ENCODE data around the gene GRB14. TPM values are rescaled to one million over a fixed set of nuclear protein-coding genes. Genes with fewer than 3 reads are reported as not detected.
"Not testable (repeated sequence)": the region's sequence is repeated elsewhere in the genome, so short reads cannot be mapped to it uniquely, and the experiment has no call there.

The GRB14 gene
- total and polyA plus RNA-seq, 2 donors (not counting 1 experiment from before 2014, with no cell fraction given), result 0.33 to 0.34 TPM

DNA sequence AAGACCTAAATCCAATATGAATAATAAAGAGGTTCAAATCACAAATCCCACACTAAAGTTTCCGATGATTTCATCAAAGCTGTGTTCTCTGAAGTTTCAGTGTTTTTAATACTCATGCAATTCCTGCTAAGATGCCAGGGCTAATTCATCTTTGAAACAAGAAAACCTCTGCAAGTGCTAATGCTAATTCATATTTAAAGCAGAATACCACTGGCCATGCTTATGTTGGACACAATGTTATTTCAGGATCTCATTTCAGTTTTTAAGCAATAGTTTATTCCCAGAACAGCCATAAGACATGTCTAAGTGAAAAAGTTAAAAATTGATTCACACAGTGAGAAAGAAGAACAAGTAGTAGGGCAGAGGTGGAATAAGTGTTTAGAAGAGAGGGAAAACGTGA, 62.8 kb downstream of the GRB14 start:
- Histone ChIP-seq H3K27me3 (ENCODE audit: control insufficient read depth, insufficient read depth, low read length) (no peaks in the 10 kb centered on the region), H3K9me3 (ENCODE audit: control insufficient read depth, insufficient read depth, low read depth, low read length) (no peaks in the 10 kb centered on the region), H4K20me1 (ENCODE audit: control insufficient read depth, extremely low read depth, insufficient read depth, low read length) (no peaks in the 10 kb centered on the region), H3K27ac (ENCODE audit: insufficient read depth, low read length) (no peak overlapping the region), H3K9ac (ENCODE audit: insufficient read depth, low read length) (no peak overlapping the region), H3K4me2 (ENCODE audit: extremely low read depth, insufficient read depth, low read length) (no peak overlapping the region), H3K79me2 (ENCODE audit: control insufficient read depth, insufficient read depth, low read length) (no peaks in the 10 kb centered on the region), H3K4me1 (ENCODE audit: control insufficient read depth, extremely low read depth, insufficient read depth, low read length) (no peaks in the 10 kb centered on the region), H2AFZ (ENCODE audit: low read length) (no peak overlapping the region), H3K4me3 (replicated peaks in 1 of 4; ENCODE audit: control extremely low read depth in 1 of 4, insufficient read depth in 1 of 4, low read depth in 3 of 4, low read length in 4 of 4) (no peak overlapping the region), H3K36me3 (ENCODE audit: control insufficient read depth, insufficient read depth, low read length) (no peaks in the 10 kb centered on the region)
- no peak for DNase-seq (ENCODE audit: low read depth in 2 of 2)
- TF ChIP-seq, protein P1, sequence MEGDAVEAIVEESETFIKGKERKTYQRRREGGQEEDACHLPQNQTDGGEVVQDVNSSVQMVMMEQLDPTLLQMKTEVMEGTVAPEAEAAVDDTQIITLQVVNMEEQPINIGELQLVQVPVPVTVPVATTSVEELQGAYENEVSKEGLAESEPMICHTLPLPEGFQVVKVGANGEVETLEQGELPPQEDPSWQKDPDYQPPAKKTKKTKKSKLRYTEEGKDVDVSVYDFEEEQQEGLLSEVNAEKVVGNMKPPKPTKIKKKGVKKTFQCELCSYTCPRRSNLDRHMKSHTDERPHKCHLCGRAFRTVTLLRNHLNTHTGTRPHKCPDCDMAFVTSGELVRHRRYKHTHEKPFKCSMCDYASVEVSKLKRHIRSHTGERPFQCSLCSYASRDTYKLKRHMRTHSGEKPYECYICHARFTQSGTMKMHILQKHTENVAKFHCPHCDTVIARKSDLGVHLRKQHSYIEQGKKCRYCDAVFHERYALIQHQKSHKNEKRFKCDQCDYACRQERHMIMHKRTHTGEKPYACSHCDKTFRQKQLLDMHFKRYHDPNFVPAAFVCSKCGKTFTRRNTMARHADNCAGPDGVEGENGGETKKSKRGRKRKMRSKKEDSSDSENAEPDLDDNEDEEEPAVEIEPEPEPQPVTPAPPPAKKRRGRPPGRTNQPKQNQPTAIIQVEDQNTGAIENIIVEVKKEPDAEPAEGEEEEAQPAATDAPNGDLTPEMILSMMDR (conservative IDR thresholded peaks at IDR 0.05 in 1 of 2, IDR thresholded peaks at IDR 0.05 in 1 of 2; ENCODE audit: low read depth in 1 of 2, low read length in 2 of 2), result no peak
- TF ChIP-seq EZH2 (IDR thresholded peaks at IDR 0.05; ENCODE audit: low read length, missing control alignments), result no peak

DNA sequence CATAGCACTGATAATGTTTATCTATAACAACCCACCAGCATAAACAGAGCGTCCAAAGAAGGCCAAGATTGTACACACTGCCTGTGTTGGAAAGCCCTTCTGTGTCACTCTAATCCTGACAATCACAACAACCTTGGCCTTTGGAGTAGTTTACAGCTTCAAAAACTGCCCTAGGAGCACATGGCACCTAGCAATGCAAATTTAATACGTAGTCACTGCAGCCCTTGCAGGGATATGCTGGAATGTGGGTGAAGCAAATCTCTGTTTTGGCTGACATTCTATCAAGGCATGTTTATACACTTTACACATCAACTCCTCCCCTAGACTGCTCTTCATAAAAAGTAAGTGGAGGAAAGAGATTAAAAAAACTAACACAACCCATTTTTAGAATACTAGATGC, 66.8 kb downstream of the GRB14 start:
- H3K4me3 ChIP-seq (replicated peaks in 1 of 4; ENCODE audit: control extremely low read depth in 1 of 4, insufficient read depth in 1 of 4, low read depth in 3 of 4, low read length in 4 of 4), result no peak overlapping the region
- no peak overlapping the region for H3K4me2 ChIP-seq (ENCODE audit: extremely low read depth, insufficient read depth, low read length)
- H3K9me3 ChIP-seq (ENCODE audit: control insufficient read depth, insufficient read depth, low read depth, low read length), result no peaks in the 10 kb centered on the region
- peak overlapping the region; percentile 25 for H2AFZ ChIP-seq (ENCODE audit: low read length)
- TF ChIP-seq, protein P1 (conservative IDR thresholded peaks at IDR 0.05 in 1 of 2, IDR thresholded peaks at IDR 0.05 in 1 of 2; ENCODE audit: low read depth in 1 of 2, low read length in 2 of 2), result no peak
- TF ChIP-seq EZH2 (IDR thresholded peaks at IDR 0.05; ENCODE audit: low read length, missing control alignments), result no peak
- no peaks in the 10 kb centered on the region for H3K27me3 ChIP-seq (ENCODE audit: control insufficient read depth, insufficient read depth, low read length)
- H3K27ac ChIP-seq (ENCODE audit: insufficient read depth, low read length), result no peak overlapping the region
- H3K9ac ChIP-seq (ENCODE audit: insufficient read depth, low read length), result no peak overlapping the region
- H3K79me2 ChIP-seq (ENCODE audit: control insufficient read depth, insufficient read depth, low read length), result no peaks in the 10 kb centered on the region
- H4K20me1 ChIP-seq (ENCODE audit: control insufficient read depth, extremely low read depth, insufficient read depth, low read length), result no peaks in the 10 kb centered on the region
- peak in 1 of 2 donors; percentile 23 for DNase-seq (ENCODE audit: low read depth in 2 of 2)
- H3K4me1 ChIP-seq (ENCODE audit: control insufficient read depth, extremely low read depth, insufficient read depth, low read length), result no peaks in the 10 kb centered on the region
- no peaks in the 10 kb centered on the region for H3K36me3 ChIP-seq (ENCODE audit: control insufficient read depth, insufficient read depth, low read length)

DNA sequence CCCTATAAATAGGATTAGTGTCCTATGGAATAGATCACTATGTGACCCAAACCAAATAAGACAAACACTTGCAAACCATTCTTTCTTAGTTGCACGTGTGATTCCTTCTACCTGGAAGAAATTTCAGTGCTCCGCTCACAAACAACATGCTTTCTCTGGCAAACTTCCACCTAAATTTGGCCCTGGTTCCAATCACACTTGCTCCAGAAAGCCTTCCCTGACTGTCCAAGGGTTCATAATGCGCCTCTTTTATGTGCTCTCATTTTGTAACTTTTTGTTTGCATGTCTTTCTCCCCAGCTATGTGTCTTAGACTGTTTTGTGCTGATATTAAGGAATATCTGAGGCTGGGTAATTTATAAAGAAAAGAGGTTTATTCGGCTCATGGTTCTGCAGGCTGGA, 69.8 kb downstream of the GRB14 start:
- H4K20me1 ChIP-seq (ENCODE audit: control insufficient read depth, extremely low read depth, insufficient read depth, low read length), result no peaks in the 10 kb centered on the region
- H3K4me1 ChIP-seq (ENCODE audit: control insufficient read depth, extremely low read depth, insufficient read depth, low read length), result no peaks in the 10 kb centered on the region
- no peak for DNase-seq (ENCODE audit: low read depth in 2 of 2)
- H3K36me3 ChIP-seq (ENCODE audit: control insufficient read depth, insufficient read depth, low read length), result no peaks in the 10 kb centered on the region
- no peak overlapping the region for H3K9ac ChIP-seq (ENCODE audit: insufficient read depth, low read length)
- TF ChIP-seq, protein P1 (conservative IDR thresholded peaks at IDR 0.05 in 1 of 2, IDR thresholded peaks at IDR 0.05 in 1 of 2; ENCODE audit: low read depth in 1 of 2, low read length in 2 of 2), result no peak
- TF ChIP-seq EZH2 (IDR thresholded peaks at IDR 0.05; ENCODE audit: low read length, missing control alignments), result no peak
- no peak overlapping the region for H3K4me3 ChIP-seq (replicated peaks in 1 of 4; ENCODE audit: control extremely low read depth in 1 of 4, insufficient read depth in 1 of 4, low read depth in 3 of 4, low read length in 4 of 4)
- H2AFZ ChIP-seq (ENCODE audit: low read length), result no peak overlapping the region
- H3K4me2 ChIP-seq (ENCODE audit: extremely low read depth, insufficient read depth, low read length), result no peak overlapping the region
- no peaks in the 10 kb centered on the region for H3K79me2 ChIP-seq (ENCODE audit: control insufficient read depth, insufficient read depth, low read length)
- no peak overlapping the region for H3K27ac ChIP-seq (ENCODE audit: insufficient read depth, low read length)
- H3K27me3 ChIP-seq (ENCODE audit: control insufficient read depth, insufficient read depth, low read length), result no peaks in the 10 kb centered on the region
- no peaks in the 10 kb centered on the region for H3K9me3 ChIP-seq (ENCODE audit: control insufficient read depth, insufficient read depth, low read depth, low read length)

DNA sequence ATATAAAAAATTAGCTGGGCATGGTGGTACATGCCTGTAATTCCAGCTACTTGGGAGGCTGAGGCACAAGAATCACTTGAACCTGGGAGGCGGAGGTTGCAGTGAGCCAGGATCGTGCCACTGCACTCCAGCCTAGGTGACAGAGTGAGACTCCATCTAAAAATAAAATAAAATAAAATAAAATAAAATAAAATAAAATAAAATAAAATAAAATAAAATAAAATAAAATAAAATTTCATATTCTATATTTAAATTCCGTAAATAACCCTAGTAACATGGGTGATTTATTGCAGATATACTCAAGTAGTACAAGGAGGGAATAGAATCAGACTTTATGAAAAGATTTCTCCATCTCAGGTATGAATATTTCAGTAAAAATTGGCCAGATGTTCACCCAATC, 71.6 kb downstream of the GRB14 start:
- H2AFZ ChIP-seq (ENCODE audit: low read length); H3K36me3 ChIP-seq (ENCODE audit: control insufficient read depth, insufficient read depth, low read length); H3K9me3 ChIP-seq (ENCODE audit: control insufficient read depth, insufficient read depth, low read depth, low read length); H3K4me3 ChIP-seq (replicated peaks in 1 of 4; ENCODE audit: control extremely low read depth in 1 of 4, insufficient read depth in 1 of 4, low read depth in 3 of 4, low read length in 4 of 4); DNase-seq (ENCODE audit: low read depth in 2 of 2); H3K9ac ChIP-seq (ENCODE audit: insufficient read depth, low read length); H3K27me3 ChIP-seq (ENCODE audit: control insufficient read depth, insufficient read depth, low read length); H3K27ac ChIP-seq (ENCODE audit: insufficient read depth, low read length); H3K4me2 ChIP-seq (ENCODE audit: extremely low read depth, insufficient read depth, low read length); H4K20me1 ChIP-seq (ENCODE audit: control insufficient read depth, extremely low read depth, insufficient read depth, low read length); H3K79me2 ChIP-seq (ENCODE audit: control insufficient read depth, insufficient read depth, low read length); H3K4me1 ChIP-seq (ENCODE audit: control insufficient read depth, extremely low read depth, insufficient read depth, low read length): not testable (repeated sequence)
